ENCODE results near the gene RPS6KA3. TPM values are rescaled to one million over a fixed set of nuclear protein-coding genes. Genes with fewer than 3 reads are reported as not detected.

RPS6KA3 gene
- total and polyA plus RNA-seq, 2 experiments from 2014 or later, result 38.6 to 99.4 TPM

DNA sequence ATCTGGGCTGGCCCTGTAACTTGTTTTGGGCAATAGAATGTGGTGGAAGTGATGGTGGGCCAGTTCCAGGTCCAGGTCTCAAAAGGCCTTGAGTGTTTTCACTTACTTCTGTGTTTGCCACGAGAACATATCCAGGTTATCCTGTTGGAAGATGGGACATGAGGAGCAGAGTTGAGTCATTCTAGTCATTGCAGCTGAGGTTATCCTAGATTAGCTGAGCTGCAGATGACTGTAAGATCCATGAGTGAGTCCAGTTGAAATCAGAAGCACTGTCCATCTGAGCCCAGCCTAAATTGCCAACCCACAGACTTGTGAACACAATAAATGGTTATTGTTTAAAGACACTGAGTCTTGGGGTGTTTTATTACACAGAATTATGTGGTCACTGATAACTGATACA is 45.3 kb upstream of the RPS6KA3 start:
- no peaks in the 10 kb centered on the region for H3K9me2 ChIP-seq (replicated peaks; ENCODE audit: insufficient read depth)
- no peaks in the 10 kb centered on the region for H4K20me1 ChIP-seq (ENCODE audit: insufficient read depth, poor library complexity, severe bottlenecking)
- no peak for DNase-seq (ENCODE audit: low spot score)
- H3K27me3 ChIP-seq, result no peaks in the 10 kb centered on the region
- no peaks in the 10 kb centered on the region for H3K36me3 ChIP-seq (replicated peaks; ENCODE audit: insufficient read depth, low read depth)
- no peak overlapping the region for H3K27ac ChIP-seq
- H3K4me1 ChIP-seq (ENCODE audit: insufficient read depth), result no peaks in the 10 kb centered on the region
- 52% methylated on average over 1 of the region's 1 CpG for WGBS (ENCODE audit: low lambda C conversion rate, missing lambda C conversion rate)
- H2AFZ ChIP-seq, result no peak overlapping the region
- TF ChIP-seq EZH2 (IDR thresholded peaks at IDR 0.05; ENCODE audit: borderline replicate concordance) (no peak), EZH2phosphoT487 (IDR thresholded peaks at IDR 0.05; ENCODE audit: low read depth, severe bottlenecking, unreplicated experiment) (no peak)
- TF ChIP-seq, protein P1, sequence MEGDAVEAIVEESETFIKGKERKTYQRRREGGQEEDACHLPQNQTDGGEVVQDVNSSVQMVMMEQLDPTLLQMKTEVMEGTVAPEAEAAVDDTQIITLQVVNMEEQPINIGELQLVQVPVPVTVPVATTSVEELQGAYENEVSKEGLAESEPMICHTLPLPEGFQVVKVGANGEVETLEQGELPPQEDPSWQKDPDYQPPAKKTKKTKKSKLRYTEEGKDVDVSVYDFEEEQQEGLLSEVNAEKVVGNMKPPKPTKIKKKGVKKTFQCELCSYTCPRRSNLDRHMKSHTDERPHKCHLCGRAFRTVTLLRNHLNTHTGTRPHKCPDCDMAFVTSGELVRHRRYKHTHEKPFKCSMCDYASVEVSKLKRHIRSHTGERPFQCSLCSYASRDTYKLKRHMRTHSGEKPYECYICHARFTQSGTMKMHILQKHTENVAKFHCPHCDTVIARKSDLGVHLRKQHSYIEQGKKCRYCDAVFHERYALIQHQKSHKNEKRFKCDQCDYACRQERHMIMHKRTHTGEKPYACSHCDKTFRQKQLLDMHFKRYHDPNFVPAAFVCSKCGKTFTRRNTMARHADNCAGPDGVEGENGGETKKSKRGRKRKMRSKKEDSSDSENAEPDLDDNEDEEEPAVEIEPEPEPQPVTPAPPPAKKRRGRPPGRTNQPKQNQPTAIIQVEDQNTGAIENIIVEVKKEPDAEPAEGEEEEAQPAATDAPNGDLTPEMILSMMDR (IDR thresholded peaks at IDR 0.05; ENCODE audit: poor library complexity), result no peak
- H3K4me3 ChIP-seq, result no peak overlapping the region
- H3K4me2 ChIP-seq, result no peak overlapping the region
- H3K9me3 ChIP-seq (ENCODE audit: low read depth), result no peaks in the 10 kb centered on the region
- no peaks in the 10 kb centered on the region for H3K79me2 ChIP-seq

DNA sequence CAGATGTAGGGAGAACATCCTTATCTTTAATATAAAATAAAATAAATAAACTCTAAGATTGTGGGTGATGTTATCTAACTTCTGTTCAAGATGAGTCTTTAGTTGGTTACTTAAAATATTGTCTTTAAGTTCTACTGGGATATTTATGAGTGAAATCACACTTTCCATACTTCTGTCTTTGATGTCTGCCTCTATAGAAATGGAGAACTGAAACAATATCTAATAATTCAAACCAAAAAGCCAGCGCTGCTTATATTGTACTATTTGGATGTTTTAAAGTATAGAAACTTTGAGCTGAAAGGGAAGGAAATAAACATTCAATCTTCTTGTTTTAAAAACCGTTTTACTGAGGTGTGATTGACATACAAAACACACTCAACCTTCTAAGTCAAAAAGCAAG is 44.8 kb upstream of the RPS6KA3 start:
- H3K27ac ChIP-seq, result no peak overlapping the region
- no peak overlapping the region for H2AFZ ChIP-seq
- H3K27me3 ChIP-seq, result no peaks in the 10 kb centered on the region
- H3K79me2 ChIP-seq, result no peaks in the 10 kb centered on the region
- no peak overlapping the region for H3K4me3 ChIP-seq
- H3K4me2 ChIP-seq, result no peak overlapping the region
- no peaks in the 10 kb centered on the region for H3K36me3 ChIP-seq (replicated peaks; ENCODE audit: insufficient read depth, low read depth)
- TF ChIP-seq EZH2phosphoT487 (IDR thresholded peaks at IDR 0.05; ENCODE audit: low read depth, severe bottlenecking, unreplicated experiment) (no peak), EZH2 (IDR thresholded peaks at IDR 0.05; ENCODE audit: borderline replicate concordance) (no peak)
- TF ChIP-seq, protein P1 (IDR thresholded peaks at IDR 0.05; ENCODE audit: poor library complexity), result no peak
- no peaks in the 10 kb centered on the region for H3K9me2 ChIP-seq (replicated peaks; ENCODE audit: insufficient read depth)
- 54% methylated on average over 2 of the region's 2 CpGs for WGBS (ENCODE audit: low lambda C conversion rate, missing lambda C conversion rate)
- no peaks in the 10 kb centered on the region for H4K20me1 ChIP-seq (ENCODE audit: insufficient read depth, poor library complexity, severe bottlenecking)
- no peaks in the 10 kb centered on the region for H3K4me1 ChIP-seq (ENCODE audit: insufficient read depth)
- no peak for DNase-seq (ENCODE audit: low spot score)
- H3K9me3 ChIP-seq (ENCODE audit: low read depth), result no peaks in the 10 kb centered on the region

DNA sequence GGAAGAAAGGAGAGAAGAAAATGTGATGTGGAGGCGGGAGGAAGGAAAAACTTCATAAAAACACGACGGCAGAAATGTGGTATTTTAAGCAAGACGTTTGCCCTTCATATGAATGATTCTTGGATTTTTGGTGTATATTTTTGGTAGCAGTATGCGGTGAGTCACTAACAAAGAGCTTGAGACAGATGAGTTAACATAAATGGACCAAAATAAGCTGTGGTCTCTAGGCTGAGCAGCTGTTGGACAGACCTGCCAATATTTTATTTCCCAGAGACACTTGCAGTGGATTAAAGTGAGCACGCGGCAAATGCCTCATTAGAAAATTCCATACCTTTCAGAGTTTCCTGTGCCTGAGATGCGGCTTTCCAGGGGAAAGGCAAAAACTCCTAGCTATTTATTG is 43.1 kb upstream of the RPS6KA3 start:
- Histone ChIP-seq H3K9me2 (replicated peaks; ENCODE audit: insufficient read depth) (no peaks in the 10 kb centered on the region), H3K27ac (no peak overlapping the region), H4K20me1 (ENCODE audit: insufficient read depth, poor library complexity, severe bottlenecking) (no peaks in the 10 kb centered on the region), H3K36me3 (replicated peaks; ENCODE audit: insufficient read depth, low read depth) (no peaks in the 10 kb centered on the region), H2AFZ (no peak overlapping the region), H3K79me2 (no peaks in the 10 kb centered on the region), H3K4me2 (no peak overlapping the region), H3K4me1 (ENCODE audit: insufficient read depth) (no peaks in the 10 kb centered on the region), H3K27me3 (no peaks in the 10 kb centered on the region), H3K9me3 (ENCODE audit: low read depth) (no peaks in the 10 kb centered on the region), H3K4me3 (no peak overlapping the region)
- TF ChIP-seq, protein P1 (IDR thresholded peaks at IDR 0.05; ENCODE audit: poor library complexity), result no peak
- no peak for TF ChIP-seq EZH2 (IDR thresholded peaks at IDR 0.05; ENCODE audit: borderline replicate concordance)
- TF ChIP-seq EZH2phosphoT487 (IDR thresholded peaks at IDR 0.05; ENCODE audit: low read depth, severe bottlenecking, unreplicated experiment), result no peak
- no peak for DNase-seq (ENCODE audit: low spot score)
- 72% methylated on average over 8 of the region's 8 CpGs for WGBS (ENCODE audit: low lambda C conversion rate, missing lambda C conversion rate)

DNA sequence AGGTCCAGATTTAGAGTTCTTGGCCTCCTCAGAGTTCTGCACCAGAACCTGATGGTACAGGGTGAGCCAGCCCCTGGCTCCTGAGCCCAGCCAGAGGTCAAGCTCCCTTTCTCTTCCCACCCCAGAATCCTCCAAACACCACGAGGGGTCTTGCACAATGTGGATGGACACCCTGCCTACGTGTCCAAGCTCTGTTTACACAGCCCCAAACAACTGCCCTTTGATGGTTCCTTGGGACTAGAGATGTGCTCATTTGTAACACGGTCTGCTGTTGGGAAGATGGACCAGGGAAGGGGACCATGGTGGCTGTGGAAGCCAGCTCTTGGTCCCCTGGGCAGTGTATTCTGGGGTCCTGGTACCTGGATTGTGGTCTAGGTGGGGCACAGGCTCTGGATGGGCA is 40.0 kb upstream of the RPS6KA3 start:
- no peaks in the 10 kb centered on the region for H3K4me1 ChIP-seq (ENCODE audit: insufficient read depth)
- no peak for DNase-seq (ENCODE audit: low spot score)
- no peaks in the 10 kb centered on the region for H3K27me3 ChIP-seq
- H3K9me3 ChIP-seq (ENCODE audit: low read depth), result no peaks in the 10 kb centered on the region
- H3K79me2 ChIP-seq, result no peaks in the 10 kb centered on the region
- 66% methylated on average over 3 of the region's 3 CpGs for WGBS (ENCODE audit: low lambda C conversion rate, missing lambda C conversion rate)
- TF ChIP-seq, protein P1 (IDR thresholded peaks at IDR 0.05; ENCODE audit: poor library complexity), result no peak
- TF ChIP-seq EZH2phosphoT487 (IDR thresholded peaks at IDR 0.05; ENCODE audit: low read depth, severe bottlenecking, unreplicated experiment), result no peak
- no peak for TF ChIP-seq EZH2 (IDR thresholded peaks at IDR 0.05; ENCODE audit: borderline replicate concordance)
- H2AFZ ChIP-seq, result no peak overlapping the region
- no peaks in the 10 kb centered on the region for H4K20me1 ChIP-seq (ENCODE audit: insufficient read depth, poor library complexity, severe bottlenecking)
- no peaks in the 10 kb centered on the region for H3K9me2 ChIP-seq (replicated peaks; ENCODE audit: insufficient read depth)
- no peak overlapping the region for H3K4me2 ChIP-seq
- no peak overlapping the region for H3K4me3 ChIP-seq
- H3K27ac ChIP-seq, result no peak overlapping the region
- no peaks in the 10 kb centered on the region for H3K36me3 ChIP-seq (replicated peaks; ENCODE audit: insufficient read depth, low read depth)
